ENCODE data around the gene PPP1R1C. TPM values are rescaled to one million over a fixed set of nuclear protein-coding genes. Genes with fewer than 3 reads are reported as not detected.
"Not testable (repeated sequence)": the region's sequence is repeated elsewhere in the genome, so short reads cannot be mapped to it uniquely, and the experiment has no call there.

The PPP1R1C gene
- total RNA-seq, 2 donors from 2014 or later, result 5.9 to 9.1 TPM

GRCh38 chr2:182018218-182018617 lies 32.6 kb downstream of the PPP1R1C start:
- no peak for DNase-seq (ENCODE audit: low spot score)
- no peaks in the 10 kb centered on the region for H3K9me3 ChIP-seq
- no peaks in the 10 kb centered on the region for H3K36me3 ChIP-seq
- no peak overlapping the region for H3K4me3 ChIP-seq
- no peaks in the 10 kb centered on the region for H3K4me1 ChIP-seq (replicated peaks)
- 77% methylated on average over 1 of the region's 1 CpG for WGBS
- no peaks in the 10 kb centered on the region for H3K27me3 ChIP-seq (replicated peaks; ENCODE audit: insufficient read depth)
- no peak overlapping the region for H3K27ac ChIP-seq
- intact Hi-C loops (cut with DNase I), result loop anchor here (10.0 kb wide), 1 partner anchor 47 kb away; no protein-coding TSS in a partner anchor
- no peak for TF ChIP-seq POLR2AphosphoS5 (IDR thresholded peaks at IDR 0.05)
- TF ChIP-seq CTCF (IDR thresholded peaks at IDR 0.05), result no peak
- TF ChIP-seq POLR2A (IDR thresholded peaks at IDR 0.05), result no peak

GRCh38 chr2:182019731-182020130 lies 34.1 kb downstream of the PPP1R1C start:
- Histone ChIP-seq H3K9me3 (no peaks in the 10 kb centered on the region), H3K27ac (no peak overlapping the region), H3K36me3 (no peaks in the 10 kb centered on the region), H3K4me3 (no peak overlapping the region), H3K4me1 (replicated peaks) (no peaks in the 10 kb centered on the region), H3K27me3 (replicated peaks; ENCODE audit: insufficient read depth) (no peaks in the 10 kb centered on the region)
- 47% methylated on average over 2 of the region's 2 CpGs for WGBS
- DNase-seq (ENCODE audit: low spot score), result no peak
- no peak for TF ChIP-seq CTCF (IDR thresholded peaks at IDR 0.05)
- TF ChIP-seq POLR2A (IDR thresholded peaks at IDR 0.05), result no peak
- no peak for TF ChIP-seq POLR2AphosphoS5 (IDR thresholded peaks at IDR 0.05)
- intact Hi-C loops (cut with DNase I), result loop anchor here (10.0 kb wide), 1 partner anchor 45 kb away; no protein-coding TSS in a partner anchor

GRCh38 chr2:182020286-182021070 lies 34.8 kb downstream of the PPP1R1C start:
- no peaks in the 10 kb centered on the region for H3K4me1 ChIP-seq (replicated peaks)
- H3K36me3 ChIP-seq, result no peaks in the 10 kb centered on the region
- H3K9me3 ChIP-seq, result no peaks in the 10 kb centered on the region
- intact Hi-C loops (cut with DNase I), result no loop called here
- H3K4me3 ChIP-seq, result no peak overlapping the region
- H3K27me3 ChIP-seq (replicated peaks; ENCODE audit: insufficient read depth), result no peaks in the 10 kb centered on the region
- 44% methylated on average over 4 of the region's 4 CpGs for WGBS
- DNase-seq (ENCODE audit: low spot score), result no peak
- TF ChIP-seq POLR2AphosphoS5 (IDR thresholded peaks at IDR 0.05) (no peak), CTCF (IDR thresholded peaks at IDR 0.05) (no peak), POLR2A (IDR thresholded peaks at IDR 0.05) (no peak)
- no peak overlapping the region for H3K27ac ChIP-seq

GRCh38 chr2:182023235-182023634 lies 37.6 kb downstream of the PPP1R1C start:
- no peak for TF ChIP-seq POLR2AphosphoS5 (IDR thresholded peaks at IDR 0.05)
- intact Hi-C loops (cut with DNase I), result no loop called here

GRCh38 chr2:182030875-182031274 lies 45.2 kb downstream of the PPP1R1C start:
- intact Hi-C loops (cut with DNase I); H3K4me1 ChIP-seq (replicated peaks); H3K27ac ChIP-seq; DNase-seq (ENCODE audit: low spot score); H3K36me3 ChIP-seq; H3K4me3 ChIP-seq; H3K9me3 ChIP-seq; H3K27me3 ChIP-seq (replicated peaks; ENCODE audit: insufficient read depth): not testable (repeated sequence)
- WGBS, result 65% methylated on average over 21 of the region's 21 CpGs

More at GRCh38 chr2:182023235-182023634, 37.6 kb downstream of the PPP1R1C start:
- no peaks in the 10 kb centered on the region for H3K9me3 ChIP-seq
- H3K27me3 ChIP-seq (replicated peaks; ENCODE audit: insufficient read depth), result no peaks in the 10 kb centered on the region
- no peak for DNase-seq (ENCODE audit: low spot score)
- no peak overlapping the region for H3K27ac ChIP-seq
- no peak overlapping the region for H3K4me3 ChIP-seq
- no peaks in the 10 kb centered on the region for H3K36me3 ChIP-seq
- H3K4me1 ChIP-seq (replicated peaks), result no peaks in the 10 kb centered on the region

- Histone ChIP-seq H3K9me3 (no peaks in the 10 kb centered on the region), H3K4me1 (replicated peaks) (no peaks in the 10 kb centered on the region), H3K27me3 (replicated peaks; ENCODE audit: insufficient read depth) (no peaks in the 10 kb centered on the region), H3K4me3 (no peak overlapping the region), H3K36me3 (no peaks in the 10 kb centered on the region), H3K27ac (no peak overlapping the region)
- intact Hi-C loops (cut with DNase I), result no loop called here
- 89% methylated on average over 2 of the region's 2 CpGs for WGBS
- TF ChIP-seq POLR2A (IDR thresholded peaks at IDR 0.05) (no peak), POLR2AphosphoS5 (IDR thresholded peaks at IDR 0.05) (no peak), CTCF (IDR thresholded peaks at IDR 0.05) (no peak)
- no peak for DNase-seq (ENCODE audit: low spot score)
These were observed 46.3 kb downstream of the PPP1R1C start for GRCh38 chr2:182031956-182032355.

All from prostate gland (tissue), 2 donors.